GM15510 (cell line): Measurements from ENCODE around the gene ING5.

Experiments
- POLR2A ChIP-seq: IDR thresholded peaks from 3 replicates; pipeline ENCODE4 v1.6.1; 2011; ENCODE audit warnings: borderline replicate concordance; ENCODE audit not compliant: insufficient read length; ENCODE audit errors: extremely low read depth

ING5 gene

GRCh38 chr2:241742320-241742939 lies 40.6 kb downstream of the ING5 start:
- TF ChIP-seq POLR2A: no peak

GRCh38 chr2:241743620-241744019 lies 41.8 kb downstream of the ING5 start:
- no peak for TF ChIP-seq POLR2A

GRCh38 chr2:241744028-241744754 lies 42.4 kb downstream of the ING5 start:
- no peak for TF ChIP-seq POLR2A

- no peak for TF ChIP-seq POLR2A
Observed at GRCh38 chr2:241745276-241745675, 43.4 kb downstream of the ING5 start.

GRCh38 chr2:241746084-241746483 lies 44.2 kb downstream of the ING5 start:
- no peak for TF ChIP-seq POLR2A

- TF ChIP-seq POLR2A: no peak
Observed at GRCh38 chr2:241748468-241749256, 46.8 kb downstream of the ING5 start.

- TF ChIP-seq POLR2A: no peak
Observed at GRCh38 chr2:241750076-241750840, 48.4 kb downstream of the ING5 start.

GRCh38 chr2:241751152-241751551 lies 49.3 kb downstream of the ING5 start:
- no peak for TF ChIP-seq POLR2A

GRCh38 chr2:241751776-241752175 lies 49.9 kb downstream of the ING5 start:
- no peak for TF ChIP-seq POLR2A

- TF ChIP-seq POLR2A: no peak
Observed at GRCh38 chr2:241752253-241752652, 50.4 kb downstream of the ING5 start.

- no peak for TF ChIP-seq POLR2A
Observed at GRCh38 chr2:241752689-241753276, 50.9 kb downstream of the ING5 start.

GRCh38 chr2:241753493-241753892 lies 51.7 kb downstream of the ING5 start:
- TF ChIP-seq POLR2A: no peak

GRCh38 chr2:241754042-241754441 lies 52.2 kb downstream of the ING5 start:
- no peak for TF ChIP-seq POLR2A

GRCh38 chr2:241755166-241755565 lies 53.3 kb downstream of the ING5 start:
- TF ChIP-seq POLR2A: no peak

- TF ChIP-seq POLR2A: no peak
Observed at GRCh38 chr2:241755777-241756176, 53.9 kb downstream of the ING5 start.

GRCh38 chr2:241759067-241759807 lies 57.4 kb downstream of the ING5 start:
- TF ChIP-seq POLR2A: no peak
